Testis (tissue), 2 donors: ENCODE measurements around the gene HMOX1.

Experiments used
- CTCF ChIP-seq, 3 experiments: fragments of 450-650 bp in 2 of 3; fragments of 200-600 bp in 1 of 3; sonication (generic) in 1 of 3; IDR thresholded peaks; one replicate each; pipeline ENCODE4 v1.5.1; 2016 to 2019; ENCODE audit warnings: antibody characterized with exemption in 3 of 3, mild to moderate bottlenecking in 2 of 3, moderate library complexity in 1 of 3
- POLR2A ChIP-seq: fragments of 450-650 bp; IDR thresholded peaks from one replicate; pipeline ENCODE4 v1.6.1; 2017; ENCODE audit warnings: antibody characterized with exemption, mild to moderate bottlenecking, moderate library complexity

DNA sequence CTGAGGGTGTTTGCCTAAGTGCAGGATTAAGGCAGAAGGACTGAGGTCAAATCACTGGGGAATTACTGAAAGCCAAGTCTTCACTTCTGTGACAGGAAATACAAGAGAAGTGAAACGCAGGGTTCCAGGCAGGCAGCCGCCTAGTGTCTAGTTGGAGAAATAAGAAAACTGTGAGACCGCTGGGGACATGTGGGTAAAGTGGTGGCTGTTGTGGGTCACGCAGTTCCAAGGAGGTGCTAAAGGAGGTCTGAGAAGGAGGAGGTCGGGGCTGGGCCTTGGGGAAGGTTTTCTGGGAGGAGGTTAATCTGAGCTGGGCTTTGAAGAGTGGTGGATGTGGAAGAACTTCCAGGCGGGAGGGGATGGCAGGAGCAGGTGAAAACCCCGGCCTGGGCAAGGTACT lies 30.2 kb downstream of the HMOX1 start:
- peak in 1 of 3 experiments; percentile 2 for TF ChIP-seq CTCF (IDR thresholded peaks at IDR 0.05)
- no peak for TF ChIP-seq POLR2A
